ENCODE results near the gene RABGAP1L. TPM values are rescaled to one million over a fixed set of nuclear protein-coding genes. Genes with fewer than 3 reads are reported as not detected.

RABGAP1L gene
- polyA plus RNA-seq, 1 donor, result 28.0 TPM

- DNase-seq, result no peak
Measured at GRCh38 chr1:174965362-174966007, 806.2 kb downstream of the RABGAP1L start.

GRCh38 chr1:174966008-174966572, 806.8 kb downstream of the RABGAP1L start:
- DNase-seq, result no peak

- no peak for DNase-seq
Measured at GRCh38 chr1:174967845-174968705, 808.8 kb downstream of the RABGAP1L start.

GRCh38 chr1:174968750-174969244, 809.5 kb downstream of the RABGAP1L start:
- no peak for DNase-seq

GRCh38 chr1:174969977-174970376, 810.7 kb downstream of the RABGAP1L start:
- DNase-seq, result no peak

- no peak for DNase-seq
Measured at GRCh38 chr1:174971466-174971865, 812.1 kb downstream of the RABGAP1L start.

GRCh38 chr1:174971902-174972301, 812.6 kb downstream of the RABGAP1L start:
- DNase-seq, result no peak

GRCh38 chr1:174974711-174975119, 815.4 kb downstream of the RABGAP1L start:
- no peak for DNase-seq

GRCh38 chr1:174975764-174976163, 816.4 kb downstream of the RABGAP1L start:
- no peak for DNase-seq

- DNase-seq, result no peak
Measured at GRCh38 chr1:174976436-174977108, 817.3 kb downstream of the RABGAP1L start.

GRCh38 chr1:174982971-174983689, 823.8 kb downstream of the RABGAP1L start:
- DNase-seq, result no peak

- no peak for DNase-seq
Measured at GRCh38 chr1:174984952-174985351, 825.6 kb downstream of the RABGAP1L start.

GRCh38 chr1:174988539-174988938, 829.2 kb downstream of the RABGAP1L start:
- no peak for DNase-seq

GRCh38 chr1:174988986-174989385, 829.7 kb downstream of the RABGAP1L start:
- no peak for DNase-seq

- no peak for DNase-seq
Measured at GRCh38 chr1:174989536-174990220, 830.4 kb downstream of the RABGAP1L start.

GRCh38 chr1:174990382-174990999, 831.2 kb downstream of the RABGAP1L start:
- DNase-seq, result no peak

GRCh38 chr1:174991473-174991872, 832.2 kb downstream of the RABGAP1L start:
- DNase-seq, result no peak

- DNase-seq, result no peak
Measured at GRCh38 chr1:174995121-174995520, 835.8 kb downstream of the RABGAP1L start.

GRCh38 chr1:174995916-174996315, 836.6 kb downstream of the RABGAP1L start:
- DNase-seq, result no peak

GRCh38 chr1:174996476-174996875, 837.2 kb downstream of the RABGAP1L start:
- DNase-seq, result no peak

GRCh38 chr1:174997041-174997440, 837.7 kb downstream of the RABGAP1L start:
- no peak for DNase-seq

All from left kidney (tissue), 2 donors.